Measurements from ENCODE around the gene SLC15A5.

The SLC15A5 gene

DNA sequence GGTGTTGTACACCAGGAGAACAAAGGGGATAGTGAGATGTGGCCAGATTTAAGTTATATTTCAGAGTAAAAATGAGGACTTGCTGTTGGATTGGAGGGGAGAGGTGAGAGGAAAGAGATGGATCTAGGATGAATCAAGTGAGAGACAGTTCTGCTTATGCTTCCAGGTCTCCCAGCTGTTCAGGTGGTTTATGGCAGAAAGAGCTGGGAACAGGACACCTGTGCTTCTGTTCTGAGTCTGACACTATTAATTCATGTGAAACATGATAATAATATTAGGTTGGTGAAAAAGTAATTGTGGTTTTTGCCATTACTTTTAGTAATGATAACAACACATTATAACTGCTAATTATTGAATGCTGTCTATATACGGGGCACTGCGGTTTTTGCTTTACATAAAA lies 55.7 kb downstream of the SLC15A5 start:
- no peak overlapping the region for H3K27ac ChIP-seq (ENCODE audit: low read depth, low read length)
- H3K4me1 ChIP-seq (ENCODE audit: insufficient read depth, low read length) = no peaks in the 10 kb centered on the region
- H3K9ac ChIP-seq (ENCODE audit: low read length) = no peak overlapping the region

DNA sequence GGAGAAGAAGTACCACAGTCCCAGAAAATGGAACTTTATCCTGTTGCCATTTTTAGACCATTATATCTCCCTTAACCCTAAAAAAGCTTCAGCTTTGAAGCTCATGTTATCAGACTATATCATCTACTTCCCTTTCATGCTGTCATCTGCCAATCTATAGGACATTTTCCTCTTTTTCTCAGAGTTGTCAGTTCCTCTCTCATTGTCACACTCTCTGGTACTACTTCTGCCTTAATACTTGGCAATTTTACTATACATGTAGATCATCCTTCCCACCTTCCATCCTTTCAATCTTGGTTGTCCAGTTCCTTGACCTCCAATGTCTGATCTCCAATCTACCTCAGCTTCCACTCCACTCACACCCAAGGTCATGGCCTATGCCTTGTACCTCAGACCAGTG lies 57.4 kb downstream of the SLC15A5 start:
- H3K27me3 ChIP-seq (ENCODE audit: control insufficient read depth in 1 of 2, insufficient read depth in 2 of 2, low read length in 2 of 2) = no peaks in the 10 kb centered on the region
- H3K4me1 ChIP-seq (ENCODE audit: insufficient read depth, low read length) = no peaks in the 10 kb centered on the region
- no peak overlapping the region for H3K9ac ChIP-seq (ENCODE audit: low read length)
- H3K27ac ChIP-seq (ENCODE audit: low read depth, low read length) = no peak overlapping the region
- H3K9me3 ChIP-seq (ENCODE audit: low read length) = no peaks in the 10 kb centered on the region
- H3K36me3 ChIP-seq (ENCODE audit: insufficient read depth, low read length) = no peaks in the 10 kb centered on the region
- no peak overlapping the region for H3K4me3 ChIP-seq (ENCODE audit: low read depth in 1 of 2, low read length in 2 of 2)

More for the DNA sequence above, 55.7 kb downstream of the SLC15A5 start:
- H3K36me3 ChIP-seq (ENCODE audit: insufficient read depth, low read length) = no peaks in the 10 kb centered on the region
- H3K4me3 ChIP-seq (ENCODE audit: low read depth in 1 of 2, low read length in 2 of 2) = no peak overlapping the region
- H3K9me3 ChIP-seq (ENCODE audit: low read length) = no peaks in the 10 kb centered on the region
- H3K27me3 ChIP-seq (ENCODE audit: control insufficient read depth in 1 of 2, insufficient read depth in 2 of 2, low read length in 2 of 2) = no peaks in the 10 kb centered on the region

DNA sequence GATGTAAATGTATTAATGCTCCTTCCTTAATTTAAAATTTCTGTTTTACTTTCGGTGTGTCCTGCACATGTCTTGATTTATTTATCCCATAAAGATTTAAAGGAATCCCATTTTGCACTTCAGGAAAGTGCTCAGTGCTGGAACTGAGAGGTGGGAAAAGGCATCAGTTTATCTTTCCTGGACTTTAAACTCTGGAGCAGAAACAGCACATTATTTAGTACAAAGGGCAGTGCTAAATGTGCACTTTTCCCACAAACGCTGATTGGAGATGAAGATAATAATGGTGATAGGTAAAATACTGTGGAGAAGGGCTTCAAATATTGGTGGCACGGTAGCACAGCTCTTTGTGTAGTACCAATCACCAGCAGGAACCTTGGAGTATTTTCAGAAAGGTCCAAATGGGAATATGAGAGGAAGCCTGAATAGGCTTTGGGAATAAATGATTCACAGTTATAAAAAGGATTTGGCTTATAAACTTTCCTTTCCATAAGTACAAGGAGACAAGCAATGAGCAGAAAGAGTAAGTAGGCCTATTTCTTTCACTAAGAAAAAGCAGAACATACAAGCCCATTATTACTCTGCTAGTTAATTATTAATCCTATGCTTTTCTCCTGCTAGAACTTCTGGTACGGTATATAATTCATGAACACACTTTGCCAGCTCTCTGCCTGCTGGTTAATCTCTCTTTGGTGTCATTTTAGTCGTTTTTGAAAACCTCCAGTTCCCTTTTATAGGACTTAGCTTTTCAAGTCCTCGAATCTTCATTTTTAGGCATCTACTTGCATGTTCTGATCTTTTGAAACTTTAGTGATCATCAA lies 58.3 kb downstream of the SLC15A5 start:
- H3K4me1 ChIP-seq (ENCODE audit: insufficient read depth, low read length) = no peaks in the 10 kb centered on the region
- no peaks in the 10 kb centered on the region for H3K27me3 ChIP-seq (ENCODE audit: control insufficient read depth in 1 of 2, insufficient read depth in 2 of 2, low read length in 2 of 2)
- H3K9ac ChIP-seq (ENCODE audit: low read length) = no peak overlapping the region
- no peaks in the 10 kb centered on the region for H3K9me3 ChIP-seq (ENCODE audit: low read length)
- no peak overlapping the region for H3K4me3 ChIP-seq (ENCODE audit: low read depth in 1 of 2, low read length in 2 of 2)
- H3K27ac ChIP-seq (ENCODE audit: low read depth, low read length) = no peak overlapping the region
- no peaks in the 10 kb centered on the region for H3K36me3 ChIP-seq (ENCODE audit: insufficient read depth, low read length)

DNA sequence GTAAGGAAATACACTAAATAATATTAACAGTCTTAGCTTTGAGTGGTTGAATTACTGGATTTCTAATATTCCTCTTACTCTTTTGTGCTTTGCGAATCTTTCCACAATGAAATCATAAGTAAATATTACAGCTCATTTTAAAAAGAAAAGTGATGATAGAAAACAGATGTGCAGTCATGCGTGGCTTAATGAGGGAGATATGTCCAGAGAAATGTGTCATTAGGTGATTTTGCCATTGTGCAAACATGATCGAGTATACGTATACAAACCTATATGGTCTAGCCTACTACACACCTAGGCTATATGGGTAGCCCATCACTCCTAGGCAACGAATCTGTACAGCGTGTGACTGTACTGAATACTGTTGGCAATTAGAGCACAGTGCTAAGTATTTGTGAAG lies 59.3 kb downstream of the SLC15A5 start:
- Histone ChIP-seq H3K36me3 (ENCODE audit: insufficient read depth, low read length) (no peaks in the 10 kb centered on the region), H3K4me1 (ENCODE audit: insufficient read depth, low read length) (no peaks in the 10 kb centered on the region), H3K27ac (ENCODE audit: low read depth, low read length) (no peak overlapping the region), H3K9me3 (ENCODE audit: low read length) (no peaks in the 10 kb centered on the region), H3K4me3 (ENCODE audit: low read depth in 1 of 2, low read length in 2 of 2) (no peak overlapping the region), H3K27me3 (ENCODE audit: control insufficient read depth in 1 of 2, insufficient read depth in 2 of 2, low read length in 2 of 2) (no peaks in the 10 kb centered on the region), H3K9ac (ENCODE audit: low read length) (no peak overlapping the region)

DNA sequence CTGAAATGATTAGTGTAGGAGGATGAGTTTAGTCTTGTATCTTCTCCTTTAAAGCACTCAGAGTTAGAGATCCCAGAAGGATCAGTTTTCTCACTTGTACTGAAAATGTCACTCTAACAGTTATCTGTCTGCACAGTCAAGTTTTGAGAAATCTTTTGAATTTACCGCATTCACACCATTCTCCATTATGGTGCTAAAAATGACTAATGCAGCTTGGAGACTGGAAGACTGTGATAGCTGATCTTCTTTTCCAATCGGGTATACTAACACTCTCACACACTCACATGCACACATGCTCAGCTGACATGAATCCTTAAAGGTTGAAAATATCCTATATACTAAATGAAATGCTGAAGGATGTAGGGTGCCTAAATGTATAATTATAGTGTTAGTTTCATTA lies 65.8 kb downstream of the SLC15A5 start:
- no peak overlapping the region for H3K9ac ChIP-seq (ENCODE audit: low read length)
- H3K27me3 ChIP-seq (ENCODE audit: control insufficient read depth in 1 of 2, insufficient read depth in 2 of 2, low read length in 2 of 2) = no peaks in the 10 kb centered on the region
- no peaks in the 10 kb centered on the region for H3K9me3 ChIP-seq (ENCODE audit: low read length)
- H3K27ac ChIP-seq (ENCODE audit: low read depth, low read length) = no peak overlapping the region
- no peaks in the 10 kb centered on the region for H3K4me1 ChIP-seq (ENCODE audit: insufficient read depth, low read length)
- no peak overlapping the region for H3K4me3 ChIP-seq (ENCODE audit: low read depth in 1 of 2, low read length in 2 of 2)
- H3K36me3 ChIP-seq (ENCODE audit: insufficient read depth, low read length) = no peaks in the 10 kb centered on the region

DNA sequence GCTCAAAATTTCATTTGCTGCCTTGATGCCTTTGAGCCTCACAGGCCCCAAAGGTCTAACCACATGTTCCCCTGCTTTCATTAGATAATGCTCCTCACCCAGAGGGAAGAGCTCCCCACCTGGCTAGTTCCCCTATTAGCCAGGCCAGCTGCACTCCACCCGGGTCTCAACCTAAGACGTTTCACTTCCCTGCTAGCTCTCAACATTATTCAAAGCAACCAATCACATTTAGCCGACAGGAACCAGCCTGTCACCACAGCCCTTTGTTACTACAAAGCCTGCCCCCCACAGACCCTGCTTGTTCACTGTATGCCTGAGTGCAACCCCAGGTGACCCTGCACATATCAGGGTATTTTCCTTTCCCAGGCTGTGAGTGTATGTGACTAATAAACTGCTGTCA lies 78.6 kb downstream of the SLC15A5 start:
- Histone ChIP-seq H3K27ac (ENCODE audit: low read depth, low read length) (no peak overlapping the region), H3K9ac (ENCODE audit: low read length) (no peak overlapping the region), H3K9me3 (ENCODE audit: low read length) (peaks cover 7% of the 10 kb centered on the region), H3K27me3 (ENCODE audit: control insufficient read depth in 1 of 2, insufficient read depth in 2 of 2, low read length in 2 of 2) (no peaks in the 10 kb centered on the region), H3K4me3 (ENCODE audit: low read depth in 1 of 2, low read length in 2 of 2) (no peak overlapping the region), H3K4me1 (ENCODE audit: insufficient read depth, low read length) (no peaks in the 10 kb centered on the region), H3K36me3 (ENCODE audit: insufficient read depth, low read length) (no peaks in the 10 kb centered on the region)

DNA sequence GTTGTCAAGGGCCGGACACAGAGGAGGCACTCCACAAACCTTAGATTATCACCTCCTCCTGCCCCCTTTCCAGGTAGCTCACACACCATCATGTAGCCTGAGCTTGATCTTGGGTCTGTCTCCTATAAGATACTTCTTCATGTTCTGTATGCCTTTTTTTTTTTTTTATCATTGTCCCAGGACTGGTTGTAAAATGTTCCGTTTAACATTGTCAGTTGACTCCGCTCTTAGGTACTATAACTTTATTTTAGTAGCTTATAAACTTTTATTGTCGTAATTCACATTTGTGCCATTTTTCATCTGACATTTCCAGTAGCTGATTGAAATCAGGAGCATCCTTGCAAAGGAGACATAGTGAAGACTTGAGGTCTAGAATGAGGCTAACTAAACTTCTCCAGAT lies 79.9 kb downstream of the SLC15A5 start:
- Histone ChIP-seq H3K27me3 (ENCODE audit: control insufficient read depth in 1 of 2, insufficient read depth in 2 of 2, low read length in 2 of 2) (no peaks in the 10 kb centered on the region), H3K4me3 (ENCODE audit: low read depth in 1 of 2, low read length in 2 of 2) (no peak overlapping the region), H3K9me3 (ENCODE audit: low read length) (peaks cover 7% of the 10 kb centered on the region), H3K36me3 (ENCODE audit: insufficient read depth, low read length) (no peaks in the 10 kb centered on the region), H3K9ac (ENCODE audit: low read length) (no peak overlapping the region), H3K27ac (ENCODE audit: low read depth, low read length) (no peak overlapping the region), H3K4me1 (ENCODE audit: insufficient read depth, low read length) (no peaks in the 10 kb centered on the region)

DNA sequence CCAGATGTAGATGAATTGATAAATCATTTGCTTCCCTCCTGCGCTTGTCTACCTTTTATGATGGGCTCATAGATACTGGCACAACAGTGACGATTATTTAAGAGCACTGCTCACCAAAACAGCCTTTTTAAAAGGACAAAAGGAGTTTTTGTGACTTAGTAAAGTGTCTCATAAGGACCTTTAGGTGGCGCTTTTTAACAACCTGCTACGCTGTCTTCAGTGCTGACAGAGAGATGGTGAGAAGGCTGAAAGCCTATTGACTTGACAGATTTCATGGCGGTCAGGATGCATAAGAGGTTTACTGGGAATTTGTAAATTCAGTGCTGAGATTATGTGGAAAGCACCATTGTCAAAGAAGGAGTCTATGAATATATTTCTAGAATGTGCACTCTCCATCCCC lies 87.6 kb downstream of the SLC15A5 start:
- Histone ChIP-seq H3K9ac (ENCODE audit: low read length) (no peak overlapping the region), H3K27ac (ENCODE audit: low read depth, low read length) (no peak overlapping the region), H3K36me3 (ENCODE audit: insufficient read depth, low read length) (no peaks in the 10 kb centered on the region), H3K27me3 (ENCODE audit: control insufficient read depth in 1 of 2, insufficient read depth in 2 of 2, low read length in 2 of 2) (no peaks in the 10 kb centered on the region), H3K4me1 (ENCODE audit: insufficient read depth, low read length) (no peaks in the 10 kb centered on the region), H3K4me3 (ENCODE audit: low read depth in 1 of 2, low read length in 2 of 2) (no peak overlapping the region), H3K9me3 (ENCODE audit: low read length) (no peaks in the 10 kb centered on the region)

DNA sequence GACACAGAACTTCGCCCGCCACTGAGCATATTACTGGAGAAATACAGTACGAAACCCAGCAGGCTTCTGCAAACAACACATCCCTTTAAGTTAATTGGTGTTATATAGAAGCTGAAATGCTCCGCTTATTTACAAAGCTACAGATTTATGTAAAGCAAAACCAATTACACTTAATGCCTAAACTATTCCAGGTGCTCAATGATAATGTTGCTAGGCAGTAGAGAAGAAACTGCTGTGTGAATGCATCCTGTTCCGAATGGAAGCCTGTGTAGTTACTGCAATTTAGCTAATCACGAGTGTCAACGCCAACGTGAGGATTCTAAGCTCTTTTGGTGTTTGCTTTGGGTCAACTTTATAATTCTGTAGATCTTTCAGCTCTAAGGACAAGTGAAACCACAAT lies 89.8 kb downstream of the SLC15A5 start:
- Histone ChIP-seq H3K9ac (ENCODE audit: low read length) (no peak overlapping the region), H3K27ac (ENCODE audit: low read depth, low read length) (no peak overlapping the region), H3K4me1 (ENCODE audit: insufficient read depth, low read length) (no peaks in the 10 kb centered on the region), H3K9me3 (ENCODE audit: low read length) (no peaks in the 10 kb centered on the region), H3K4me3 (ENCODE audit: low read depth in 1 of 2, low read length in 2 of 2) (no peak overlapping the region), H3K36me3 (ENCODE audit: insufficient read depth, low read length) (no peaks in the 10 kb centered on the region), H3K27me3 (ENCODE audit: control insufficient read depth in 1 of 2, insufficient read depth in 2 of 2, low read length in 2 of 2) (no peaks in the 10 kb centered on the region)

DNA sequence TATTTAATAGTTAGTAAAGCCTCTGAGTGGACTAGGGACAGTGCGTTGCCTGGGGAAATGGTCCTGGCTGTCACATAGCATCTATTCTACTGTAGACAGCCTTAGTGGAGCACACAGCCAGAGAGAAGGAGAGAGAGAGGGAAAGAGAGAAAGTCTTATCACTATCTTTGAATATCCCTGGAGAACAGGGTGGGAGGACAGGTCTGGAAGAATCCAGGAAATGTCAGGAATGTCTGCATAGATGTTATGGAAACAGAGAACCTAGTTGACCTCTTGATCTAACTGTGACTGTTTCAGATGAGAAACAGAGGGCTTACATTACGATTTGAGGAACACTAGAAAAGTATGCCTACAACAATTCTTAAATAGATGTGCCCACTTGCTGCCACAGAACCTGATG lies 92.8 kb downstream of the SLC15A5 start:
- Histone ChIP-seq H3K9me3 (ENCODE audit: low read length) (no peaks in the 10 kb centered on the region), H3K27me3 (ENCODE audit: control insufficient read depth in 1 of 2, insufficient read depth in 2 of 2, low read length in 2 of 2) (no peaks in the 10 kb centered on the region), H3K4me1 (ENCODE audit: insufficient read depth, low read length) (no peaks in the 10 kb centered on the region), H3K4me3 (ENCODE audit: low read depth in 1 of 2, low read length in 2 of 2) (no peak overlapping the region), H3K9ac (ENCODE audit: low read length) (no peak overlapping the region), H3K36me3 (ENCODE audit: insufficient read depth, low read length) (no peaks in the 10 kb centered on the region), H3K27ac (ENCODE audit: low read depth, low read length) (no peak overlapping the region)

DNA sequence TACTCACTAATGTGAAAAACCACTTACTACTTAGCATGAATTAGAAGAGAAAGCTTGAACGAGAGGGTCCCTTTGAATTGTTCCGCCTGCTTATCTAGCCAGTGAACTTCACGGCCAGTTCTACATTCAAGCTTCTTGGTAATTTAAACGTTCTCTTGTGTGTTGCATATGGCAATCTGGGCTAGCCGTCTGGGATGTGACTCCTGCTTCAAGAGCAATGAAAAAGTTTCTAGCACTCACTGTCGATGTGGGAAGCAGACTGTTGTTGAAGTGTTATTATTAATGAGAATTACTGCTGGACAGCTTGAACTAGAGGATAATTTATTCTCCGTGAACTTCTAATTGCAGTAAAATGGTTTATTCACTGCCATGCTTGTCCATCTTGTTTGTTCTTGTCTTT lies 93.9 kb downstream of the SLC15A5 start:
- H3K9me3 ChIP-seq (ENCODE audit: low read length) = no peaks in the 10 kb centered on the region
- H3K27me3 ChIP-seq (ENCODE audit: control insufficient read depth in 1 of 2, insufficient read depth in 2 of 2, low read length in 2 of 2) = no peaks in the 10 kb centered on the region
- no peak overlapping the region for H3K4me3 ChIP-seq (ENCODE audit: low read depth in 1 of 2, low read length in 2 of 2)
- no peaks in the 10 kb centered on the region for H3K4me1 ChIP-seq (ENCODE audit: insufficient read depth, low read length)
- H3K9ac ChIP-seq (ENCODE audit: low read length) = no peak overlapping the region
- no peaks in the 10 kb centered on the region for H3K36me3 ChIP-seq (ENCODE audit: insufficient read depth, low read length)
- no peak overlapping the region for H3K27ac ChIP-seq (ENCODE audit: low read depth, low read length)

DNA sequence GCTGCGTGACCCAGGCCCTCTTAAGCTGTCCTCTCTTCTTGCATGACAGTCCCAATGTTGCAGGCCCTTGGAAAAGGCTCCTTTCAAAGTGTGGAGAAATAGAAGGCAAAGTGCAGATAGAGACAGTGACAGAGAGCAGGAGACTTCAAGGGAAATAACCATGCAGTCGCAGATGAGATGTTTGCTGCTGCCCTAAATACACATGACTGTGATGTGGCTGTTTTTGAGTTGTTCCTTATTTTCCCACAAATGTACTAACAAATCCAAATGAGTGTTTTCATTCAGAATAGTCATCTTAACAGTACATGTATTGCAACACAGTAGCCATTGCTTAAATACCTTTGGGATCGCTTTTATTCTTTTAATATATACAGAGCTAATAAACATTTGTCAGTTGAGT lies 101.6 kb downstream of the SLC15A5 start:
- Histone ChIP-seq H3K4me3 (ENCODE audit: low read depth in 1 of 2, low read length in 2 of 2) (no peak overlapping the region), H3K9ac (ENCODE audit: low read length) (no peak overlapping the region), H3K27ac (ENCODE audit: low read depth, low read length) (no peak overlapping the region), H3K9me3 (ENCODE audit: low read length) (no peaks in the 10 kb centered on the region), H3K36me3 (ENCODE audit: insufficient read depth, low read length) (no peaks in the 10 kb centered on the region), H3K4me1 (ENCODE audit: insufficient read depth, low read length) (no peaks in the 10 kb centered on the region), H3K27me3 (ENCODE audit: control insufficient read depth in 1 of 2, insufficient read depth in 2 of 2, low read length in 2 of 2) (no peaks in the 10 kb centered on the region)
